Measurements from ENCODE around the gene PTPRJ.
A peak's percentile ranks its signal among the peaks of the same experiment; 100 is the strongest.

PTPRJ gene

DNA sequence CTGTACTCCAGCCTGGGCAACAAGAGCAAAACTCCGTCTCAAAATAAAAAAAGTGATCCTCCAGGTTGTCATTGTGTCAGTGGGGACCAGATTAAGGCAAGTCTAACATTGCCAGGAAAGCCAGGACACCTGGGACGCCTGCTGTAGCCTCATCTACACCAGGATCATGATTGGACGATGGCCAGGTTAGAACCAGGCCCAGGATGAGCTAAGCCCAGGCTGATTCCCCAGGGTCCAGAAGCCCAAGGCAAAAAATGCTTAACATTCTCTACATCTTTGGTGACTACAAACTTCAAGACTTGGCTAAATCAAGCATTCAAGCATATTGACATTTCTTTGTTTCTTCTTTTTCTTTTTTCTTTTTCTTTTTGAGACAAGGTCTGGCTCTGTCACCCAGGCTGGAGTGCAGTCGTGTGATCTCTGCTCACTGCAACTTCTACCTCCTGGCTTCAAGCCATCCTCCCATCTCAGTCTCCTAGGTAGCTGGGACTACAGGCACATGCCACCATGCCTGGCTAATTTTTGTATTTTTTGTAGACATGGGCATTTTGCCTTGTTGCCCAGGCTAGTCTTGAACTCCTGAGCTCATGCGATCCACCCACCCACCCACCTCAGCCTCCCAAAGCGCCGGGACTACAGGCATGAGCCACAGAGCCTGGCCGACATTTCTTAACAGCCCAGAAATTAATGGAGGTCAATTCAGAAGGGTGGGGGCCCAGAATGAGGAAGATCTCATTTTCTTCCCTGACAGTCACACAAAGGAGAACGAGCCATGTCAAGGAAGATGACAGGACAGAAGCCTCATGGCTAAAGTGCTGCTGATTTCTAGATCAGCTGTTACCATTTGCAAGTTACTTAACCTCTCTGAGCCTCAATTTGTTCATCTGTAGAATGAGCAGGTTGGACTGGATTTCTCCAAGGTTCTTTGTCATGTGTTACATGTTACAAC lies 12.5 kb upstream of the PTPRJ start:
- DNase-seq, result no peak

DNA sequence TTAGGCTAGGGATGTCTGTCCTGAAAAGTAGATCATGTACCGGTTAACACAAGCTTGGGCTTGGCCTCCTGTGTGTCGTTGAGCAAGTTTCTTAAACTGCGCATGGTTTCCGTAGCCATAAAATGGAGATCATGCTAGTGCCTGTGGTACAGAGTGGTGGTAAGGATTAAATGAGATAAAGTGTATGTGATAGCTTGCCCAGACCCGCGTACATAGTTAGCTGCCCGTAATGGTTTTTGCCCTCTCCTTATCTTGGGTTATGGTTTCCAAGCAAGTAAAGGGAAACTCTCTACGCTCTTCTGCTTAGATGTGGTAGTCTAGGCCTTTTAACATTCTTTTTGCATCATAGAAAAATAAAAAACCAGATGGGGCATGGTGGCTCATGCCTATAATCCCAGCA lies 11.0 kb upstream of the PTPRJ start:
- DNase-seq, result no peak

DNA sequence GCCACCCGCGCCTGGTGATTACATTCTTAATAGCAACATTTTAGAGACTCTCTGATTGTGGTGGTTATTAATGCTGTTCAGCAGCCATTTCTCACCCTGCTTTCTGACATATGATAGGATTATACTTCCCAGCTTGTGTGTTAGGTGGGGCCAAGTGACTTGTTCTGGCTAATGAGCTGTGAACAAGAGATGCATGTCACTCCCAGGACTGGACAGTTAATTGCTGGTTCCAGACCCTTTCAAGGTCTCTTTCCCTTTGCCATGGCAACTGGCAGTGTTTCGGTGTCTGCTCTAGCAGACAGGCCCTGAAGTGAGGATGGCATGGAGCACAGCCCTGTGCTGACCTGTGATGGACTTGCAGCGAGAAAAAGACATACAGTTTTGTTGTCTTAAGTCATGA lies 8.9 kb upstream of the PTPRJ start:
- DNase-seq, result no peak

DNA sequence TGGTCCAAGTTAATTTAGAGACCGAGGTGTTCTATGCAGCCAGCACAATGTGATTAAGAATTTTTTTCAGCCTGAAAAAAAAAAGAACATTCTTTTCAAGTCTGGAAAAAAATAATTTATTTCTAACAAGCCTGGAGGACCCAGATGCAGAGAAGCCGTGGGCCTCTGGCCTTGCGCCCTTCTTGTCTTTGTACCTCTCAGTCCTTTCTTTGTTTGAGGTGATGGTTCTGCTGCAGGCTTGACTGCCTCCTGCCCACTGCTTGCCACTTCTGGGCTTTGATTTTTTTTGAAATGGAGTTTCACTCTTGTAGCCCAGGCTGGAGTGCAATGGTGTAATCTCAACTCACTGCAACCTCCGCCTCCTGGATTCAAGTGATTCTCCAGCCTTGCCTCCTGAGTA lies 7.2 kb upstream of the PTPRJ start:
- no peak for DNase-seq

DNA sequence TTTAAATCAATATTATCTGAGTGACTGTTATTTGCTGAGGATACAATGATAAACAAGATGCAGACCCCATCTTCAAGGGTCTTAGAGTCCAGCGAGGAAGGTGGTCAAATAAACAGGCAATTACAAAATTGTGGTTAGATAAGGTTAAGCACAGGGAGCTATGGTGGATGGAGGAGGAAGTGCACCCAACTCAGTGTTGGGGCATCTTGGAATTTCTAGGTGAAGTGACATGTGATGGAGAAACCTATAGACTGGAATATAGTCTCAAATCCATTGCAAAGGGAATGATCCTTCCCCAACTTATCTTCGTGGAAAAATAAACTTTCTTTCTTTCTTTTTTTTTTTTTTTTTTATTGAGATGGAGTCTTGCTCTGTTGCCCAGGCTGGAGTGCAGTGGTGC lies 3.4 kb upstream of the PTPRJ start:
- DNase-seq, result no peak

DNA sequence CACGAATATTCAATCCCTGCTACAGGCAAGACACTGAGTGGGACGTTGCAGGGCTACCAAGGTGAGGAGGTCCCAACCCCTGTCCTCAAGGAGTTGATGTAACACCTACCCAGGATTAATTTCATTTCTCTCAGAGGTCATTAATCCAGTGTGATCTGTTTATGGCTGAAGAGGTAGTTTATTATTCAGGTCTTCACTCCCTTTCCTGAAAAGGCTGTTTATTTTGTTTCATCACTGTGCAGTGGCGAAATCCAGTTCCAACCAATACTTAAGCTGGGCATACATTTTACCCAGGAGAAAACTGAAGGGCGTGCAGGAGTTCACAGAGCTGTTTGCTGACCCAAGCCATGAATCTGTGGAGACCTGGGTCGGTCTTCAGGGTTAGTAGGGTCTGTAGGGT lies 2.7 kb upstream of the PTPRJ start:
- DNase-seq, result no peak

DNA sequence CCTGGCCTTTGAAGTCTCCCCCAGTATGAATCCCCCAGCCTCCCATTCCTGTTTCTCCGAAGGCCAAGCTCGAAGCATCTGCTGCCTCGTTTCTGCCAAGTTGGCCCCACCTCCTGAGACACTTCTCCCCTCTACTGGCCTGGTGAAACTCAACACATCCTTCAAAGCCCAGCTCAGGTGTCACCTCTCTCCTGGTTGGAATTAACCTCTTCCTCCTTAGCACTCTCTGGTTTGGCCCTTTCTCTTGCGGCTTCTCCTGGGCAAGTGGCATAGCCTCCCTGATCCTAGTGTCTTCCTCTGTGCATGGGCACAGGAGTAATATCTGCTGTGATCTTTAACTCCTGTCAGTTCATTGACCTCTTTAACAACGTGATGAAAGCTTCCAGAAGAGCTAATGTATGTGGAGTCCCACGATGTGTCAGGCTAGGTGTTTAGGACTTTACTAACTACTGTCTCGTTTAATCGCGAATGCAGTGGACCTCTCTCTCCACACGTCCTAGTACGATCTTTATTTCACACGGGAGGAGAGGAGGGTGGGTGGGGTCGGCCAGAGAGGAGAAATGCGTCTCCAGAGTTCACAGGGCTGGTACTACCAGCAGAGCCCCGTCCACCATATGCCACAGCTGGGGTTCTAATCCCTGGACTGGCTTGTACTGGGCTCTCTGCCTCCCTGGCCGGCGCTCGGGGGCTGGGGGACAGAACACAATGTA lies 826 bp upstream of the PTPRJ start:
- peak in 4 of 56 donors; percentile 26 to 60 (median 51) for DNase-seq

DNA sequence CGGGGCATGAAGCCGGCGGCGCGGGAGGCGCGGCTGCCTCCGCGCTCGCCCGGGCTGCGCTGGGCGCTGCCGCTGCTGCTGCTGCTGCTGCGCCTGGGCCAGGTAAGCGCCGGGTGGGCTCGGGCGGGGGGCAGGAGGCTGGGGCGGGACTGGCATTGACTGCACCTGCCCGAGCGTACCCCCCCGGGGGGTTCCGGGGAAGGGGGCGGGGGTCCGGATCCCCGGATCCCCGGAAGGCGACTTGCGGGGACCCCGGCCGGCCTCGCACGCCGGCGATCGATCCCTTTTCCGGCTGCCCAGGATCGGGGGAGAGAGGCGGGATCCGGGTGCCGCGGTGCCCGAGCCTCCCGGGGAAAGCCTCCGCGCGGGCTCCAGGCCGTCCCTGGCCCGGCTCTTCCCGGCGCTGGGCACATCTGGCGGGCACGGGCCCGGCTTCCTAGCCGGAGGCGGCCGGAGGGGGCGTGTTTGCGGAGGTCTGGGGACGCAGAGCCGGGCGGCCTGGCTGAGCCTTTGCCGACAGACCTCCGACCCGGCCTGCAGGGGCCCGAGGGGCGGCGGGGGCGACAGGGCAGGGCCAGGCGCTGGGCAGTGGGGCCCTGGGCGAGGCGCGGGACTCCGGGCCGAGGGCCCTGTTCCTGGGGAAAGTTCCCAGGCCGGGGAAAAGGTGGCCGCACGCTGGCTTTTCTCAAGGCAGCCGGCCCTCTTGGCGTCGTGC lies 705 bp downstream of the PTPRJ start:
- peak in 30 of 56 donors; percentile 12 to 71 (median 41) for DNase-seq

DNA sequence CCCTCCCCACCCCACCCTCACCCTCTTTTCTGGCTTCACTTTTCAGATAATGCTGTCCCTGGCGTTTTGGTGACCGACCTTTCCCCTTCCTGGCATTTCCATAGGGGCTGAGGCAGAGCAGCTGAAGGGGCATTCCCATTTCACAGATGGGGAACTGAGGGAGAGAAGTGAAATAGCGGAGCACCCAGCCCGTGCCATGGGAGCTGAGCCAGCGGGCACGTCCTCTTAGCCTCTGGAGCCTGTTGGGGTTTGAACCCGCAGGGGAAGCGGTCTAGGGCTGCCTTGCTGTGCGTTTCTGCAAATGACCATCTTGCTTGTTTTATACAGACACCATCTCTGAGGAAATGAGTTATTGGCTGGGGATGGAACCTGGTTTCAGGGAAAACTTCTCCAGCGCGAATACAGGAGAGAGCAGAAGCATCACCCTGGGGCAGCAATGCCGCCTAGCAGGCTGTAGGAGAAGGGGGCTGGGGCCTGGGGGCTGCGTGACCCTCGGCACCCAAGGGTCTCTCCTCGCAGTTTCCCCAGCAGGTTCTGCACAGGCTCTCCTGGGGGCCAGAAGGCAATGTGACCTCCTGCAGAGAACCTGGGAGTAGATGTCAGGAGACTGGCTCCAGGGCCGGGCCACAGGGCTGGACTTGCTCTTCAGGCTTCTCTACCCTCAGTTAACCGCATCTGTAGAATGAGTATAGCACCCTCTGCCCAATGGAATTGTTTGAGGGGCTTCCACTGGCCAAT lies 1.5 kb downstream of the PTPRJ start:
- peak in 1 of 56 donors; percentile 25 for DNase-seq

DNA sequence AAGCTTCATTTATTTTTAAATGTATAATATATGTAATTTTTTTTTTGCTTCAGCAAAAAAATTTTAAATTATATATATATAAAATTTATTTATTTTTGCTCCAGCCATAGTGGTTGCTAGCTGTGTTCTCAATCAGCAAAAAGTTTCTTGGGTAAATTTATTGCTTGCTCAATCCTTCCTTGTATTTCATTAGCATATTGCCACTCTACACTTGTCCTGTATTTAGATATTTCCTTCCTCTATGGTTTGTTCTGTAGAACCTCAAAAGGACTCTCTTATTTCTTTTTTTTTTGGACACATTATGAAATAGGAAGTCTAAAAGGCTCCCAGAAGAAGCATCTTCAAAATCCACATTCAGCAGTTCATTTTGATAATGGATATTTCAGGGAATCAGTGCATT lies 2.3 kb downstream of the PTPRJ start:
- no peak for DNase-seq

DNA sequence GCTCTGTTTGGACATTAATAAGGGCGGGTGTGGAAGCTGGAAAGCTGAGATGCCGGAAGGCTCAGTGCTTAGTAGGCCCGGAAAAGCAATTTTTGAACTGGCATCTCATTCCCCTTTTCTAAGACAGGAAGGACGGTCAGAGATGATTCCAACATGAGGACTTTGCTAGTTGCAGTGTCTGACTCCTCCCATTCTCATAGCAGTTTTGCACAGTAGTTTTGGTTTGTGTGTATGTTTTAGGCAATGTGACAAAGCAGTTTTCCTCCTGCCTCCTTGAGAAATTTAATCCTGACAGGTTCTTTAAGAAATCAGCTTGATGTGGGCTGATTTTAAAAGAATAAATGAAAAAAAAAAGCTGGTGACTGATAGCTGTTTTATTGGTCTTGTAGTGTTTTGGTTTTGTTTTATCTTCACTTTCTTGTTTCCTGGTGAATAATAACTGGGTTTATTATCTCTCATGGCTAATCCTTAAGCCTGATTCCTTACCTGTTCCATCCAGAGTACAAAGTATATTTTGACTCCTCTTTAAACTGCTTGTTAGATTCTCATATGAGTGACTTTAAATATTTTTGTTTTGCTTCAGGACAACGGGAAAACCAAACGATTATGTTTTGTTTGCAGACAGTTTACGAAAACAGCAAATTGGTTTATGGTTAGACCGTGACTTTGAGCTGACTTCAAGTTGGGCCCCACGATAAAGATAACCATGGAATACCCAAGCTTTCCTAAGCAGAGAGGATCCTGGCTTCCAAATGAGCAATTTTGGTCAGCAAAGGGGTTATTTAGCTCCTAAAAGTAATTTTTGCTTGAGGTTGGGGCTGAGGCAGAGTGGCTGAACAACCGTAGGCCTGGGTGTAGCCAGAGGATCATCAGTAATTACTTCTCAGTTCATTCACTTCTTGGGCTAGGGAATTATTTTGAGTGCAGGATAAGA lies 3.4 kb downstream of the PTPRJ start:
- no peak for DNase-seq

DNA sequence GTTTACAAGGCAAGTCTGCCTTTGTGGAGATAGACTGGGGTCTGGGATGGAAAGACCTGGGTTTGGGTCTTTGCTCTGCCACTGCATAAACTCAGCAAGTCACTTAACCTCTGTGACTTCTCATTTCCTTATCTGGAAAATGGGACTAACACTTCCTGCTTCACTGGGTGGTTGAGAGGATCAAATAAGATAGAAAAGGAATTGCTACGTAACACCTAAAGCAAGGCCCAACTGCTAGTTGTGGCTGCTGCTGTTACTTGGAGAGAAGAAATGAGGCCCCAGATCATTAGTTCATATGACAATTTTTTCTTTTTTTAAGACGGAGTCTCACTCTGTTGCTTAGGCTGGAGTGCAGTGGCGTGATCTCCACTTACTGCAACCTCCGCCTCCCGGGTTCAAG lies 5.9 kb downstream of the PTPRJ start:
- no peak for DNase-seq

DNA sequence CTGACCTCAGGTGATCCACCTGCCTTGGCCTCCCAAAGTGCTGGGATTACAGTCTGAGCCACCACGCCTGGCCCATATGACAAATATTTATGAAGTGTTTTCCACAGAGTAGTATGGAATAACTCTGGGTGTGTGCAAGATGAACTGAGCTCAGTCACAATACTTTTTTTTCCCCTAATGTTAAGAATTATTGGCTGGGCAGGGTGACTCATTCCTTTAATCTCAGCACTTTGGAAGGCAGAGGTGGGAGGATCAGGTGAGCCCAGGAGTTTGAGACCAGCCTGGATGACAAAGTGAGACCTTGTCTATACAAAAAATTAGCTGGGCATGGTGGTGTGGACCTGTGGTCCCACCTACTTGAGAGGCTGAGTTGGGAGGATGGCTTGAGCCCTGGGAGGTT lies 6.4 kb downstream of the PTPRJ start:
- peak in 2 of 56 donors; percentile 6 to 19 for DNase-seq

DNA sequence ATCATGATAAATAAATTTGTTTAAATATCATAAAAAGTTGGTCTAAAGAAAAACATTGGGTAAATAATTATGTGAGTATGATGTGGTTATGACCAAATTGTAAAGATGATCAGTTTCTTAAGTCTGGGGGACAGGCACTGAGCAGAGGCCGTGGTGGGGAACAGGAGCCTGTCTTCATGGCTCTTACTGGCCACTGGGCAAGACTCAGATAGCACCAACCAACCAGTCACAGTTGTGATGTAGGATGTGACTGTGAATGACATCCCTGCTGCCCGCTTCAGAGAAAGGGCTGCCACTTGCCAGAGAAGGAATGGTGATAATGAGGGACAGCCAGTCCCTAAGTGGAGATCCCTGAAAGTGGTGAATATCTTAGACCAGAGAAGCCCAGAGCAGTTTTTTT lies 7.0 kb downstream of the PTPRJ start:
- peak in 1 of 56 donors; percentile 14 for DNase-seq

DNA sequence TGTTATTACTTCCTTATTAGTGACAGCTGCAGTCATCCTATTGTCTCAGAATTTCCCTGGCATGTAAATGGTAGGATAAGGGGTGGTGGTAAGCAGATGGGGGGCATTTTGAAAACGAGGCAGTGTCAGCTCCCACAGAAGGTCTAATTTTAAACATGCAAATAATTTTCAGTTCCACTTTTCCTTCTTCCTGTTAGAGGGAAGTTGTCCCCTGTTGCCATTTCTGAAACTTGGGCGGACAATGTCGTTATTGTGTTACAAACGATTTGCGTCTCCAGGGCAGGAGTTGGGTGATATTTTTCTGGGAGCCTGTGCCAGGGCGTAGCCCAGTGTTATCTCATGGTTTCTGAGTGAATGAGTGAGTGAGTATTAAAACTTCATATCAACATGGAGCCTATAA lies 7.4 kb downstream of the PTPRJ start:
- peak in 2 of 56 donors; percentile 9 to 15 for DNase-seq

DNA sequence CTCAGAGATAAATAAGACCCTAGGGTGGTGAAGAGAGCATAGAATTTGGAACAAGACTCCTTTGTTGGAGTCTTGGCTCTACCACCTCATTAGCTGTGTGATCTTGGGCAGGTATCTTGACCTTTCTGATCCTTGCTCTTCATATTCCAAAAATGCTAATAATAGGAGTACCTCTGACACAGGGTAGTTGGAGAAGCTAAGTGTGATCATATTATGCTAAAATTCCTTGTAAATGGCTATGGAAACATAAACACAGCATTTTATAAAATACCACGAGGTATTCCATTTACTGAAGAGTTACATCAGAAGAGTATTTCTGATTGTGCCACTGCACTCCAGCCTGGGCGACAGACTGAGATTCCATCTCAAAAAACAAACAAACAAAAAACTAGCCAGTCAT lies 9.4 kb downstream of the PTPRJ start:
- DNase-seq, result no peak

DNA sequence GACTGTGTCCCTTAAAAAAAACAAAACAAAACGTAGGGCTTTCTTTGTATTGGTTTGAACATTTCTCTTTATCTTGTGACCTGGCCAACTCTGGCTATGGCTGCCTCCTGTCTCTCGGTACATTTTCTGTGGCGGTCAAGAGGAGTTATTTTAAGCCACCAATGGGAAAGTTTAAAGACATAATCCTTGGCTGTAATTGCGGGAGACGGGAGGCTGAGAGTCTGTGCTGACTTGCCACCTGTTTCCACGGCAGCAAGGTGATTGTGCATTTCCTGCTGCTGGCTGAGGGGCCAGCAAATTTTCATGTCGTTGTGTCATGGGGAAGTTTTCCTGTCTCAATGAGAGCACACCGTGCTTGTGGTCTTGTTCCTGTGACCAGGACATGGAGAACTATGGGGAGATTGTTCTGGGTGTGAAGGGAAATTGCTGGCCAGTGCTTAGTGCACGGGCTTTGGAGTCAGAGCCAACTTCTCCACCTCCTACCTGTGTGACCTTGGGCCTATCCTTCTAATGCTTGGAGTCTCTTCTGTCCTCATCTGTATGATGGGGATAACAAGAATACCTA lies 11.0 kb downstream of the PTPRJ start:
- peak in 1 of 56 donors; percentile 14 for DNase-seq

DNA sequence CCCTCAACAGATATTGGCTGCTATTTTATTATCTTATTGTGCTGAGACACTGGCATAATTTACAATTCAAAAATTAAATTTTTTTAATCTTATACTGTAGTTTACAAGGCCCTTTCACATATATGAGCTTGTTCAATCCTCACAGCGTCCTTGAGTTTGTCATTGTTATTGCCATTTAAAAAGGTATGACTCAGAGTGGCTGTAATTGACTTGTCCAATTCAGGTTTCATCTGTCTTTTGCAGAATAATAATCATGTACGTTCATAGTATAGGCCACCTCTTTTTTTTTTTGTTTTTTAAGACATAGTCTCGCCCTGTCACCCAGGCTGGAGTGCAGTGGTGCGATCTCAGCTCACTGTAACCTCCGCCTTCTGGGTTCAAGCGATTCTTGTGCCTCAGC lies 11.5 kb downstream of the PTPRJ start:
- no peak for DNase-seq

DNA sequence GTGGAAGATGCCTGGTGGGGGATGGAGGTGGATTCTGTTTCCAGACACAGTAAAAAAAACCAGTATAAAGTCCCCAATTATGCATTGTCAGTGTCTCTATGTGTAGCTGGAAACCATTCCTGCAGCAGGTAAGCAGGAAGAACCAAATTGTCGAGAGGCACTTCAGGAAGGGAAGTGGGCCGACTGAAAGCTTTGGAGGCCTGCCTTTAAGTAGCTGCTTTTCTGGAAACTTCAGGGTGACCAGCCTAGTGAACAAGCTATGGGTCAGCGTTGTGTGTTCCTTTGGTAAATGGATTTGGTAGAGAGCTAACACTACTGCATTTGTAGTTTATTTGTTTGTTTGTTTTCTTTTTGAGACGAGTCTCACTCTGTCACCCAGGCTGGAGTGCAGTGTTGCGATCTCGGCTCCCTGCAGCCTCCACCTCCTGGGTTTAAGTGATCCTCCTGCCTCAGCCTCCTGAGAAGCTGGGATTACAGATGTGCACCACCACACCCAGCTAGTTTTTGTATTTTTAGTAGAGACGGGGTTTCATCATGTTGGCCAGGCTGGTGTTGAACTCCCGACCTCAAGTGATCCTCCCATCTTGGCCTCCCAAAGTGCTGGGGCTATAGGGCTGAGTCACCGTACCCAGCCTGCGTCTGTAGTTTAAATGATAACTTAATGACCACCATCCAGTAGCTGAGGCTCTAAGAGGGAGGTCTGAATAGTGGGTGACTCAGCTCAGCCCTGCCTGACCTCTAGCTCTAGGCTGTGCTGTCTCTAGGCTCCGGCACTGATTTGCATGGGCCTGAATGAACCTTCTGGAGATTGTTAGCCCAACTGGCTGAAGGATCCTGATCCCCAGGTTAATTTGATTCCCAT lies 12.8 kb downstream of the PTPRJ start:
- DNase-seq, result peak in 1 of 56 donors; percentile 43
